HG02798 (cell line): Measurements from ENCODE around the gene ARPC4.
"Not testable (repeated sequence)": the region's sequence is repeated elsewhere in the genome, so short reads cannot be mapped to it uniquely, and the experiment has no call there.

Source experiments
- ATAC-seq: cut with Tn5 transposase; IDR thresholded peaks from one replicate; pipeline ENCODE4 v1.9.1; 2021; ENCODE audit warnings: mild to moderate bottlenecking; ENCODE audit not compliant: unreplicated experiment, poor library complexity

The ARPC4 gene

GRCh38 chr3:9847870-9848269 lies 55.0 kb downstream of the ARPC4 start:
- not testable (repeated sequence) for ATAC-seq

GRCh38 chr3:9848860-9849259 lies 56.0 kb downstream of the ARPC4 start:
- not testable (repeated sequence) for ATAC-seq

- ATAC-seq: not testable (repeated sequence)
These were observed 58.5 kb downstream of the ARPC4 start for GRCh38 chr3:9851383-9851782.

- not testable (repeated sequence) for ATAC-seq
These were observed 59.0 kb downstream of the ARPC4 start for GRCh38 chr3:9851926-9852325.

- ATAC-seq: no peak
These were observed 59.6 kb downstream of the ARPC4 start for GRCh38 chr3:9852528-9852927.

GRCh38 chr3:9854291-9854940 lies 61.5 kb downstream of the ARPC4 start:
- ATAC-seq: not testable (repeated sequence)

- no peak for ATAC-seq
These were observed 62.7 kb downstream of the ARPC4 start for GRCh38 chr3:9855594-9855993.
